ENCODE results near the gene GCNT1. TPM values are rescaled to one million over a fixed set of nuclear protein-coding genes. Genes with fewer than 3 reads are reported as not detected.
"Not testable (repeated sequence)": the region's sequence is repeated elsewhere in the genome, so short reads cannot be mapped to it uniquely, and the experiment has no call there.

GCNT1 gene
- polyA plus RNA-seq, 1 of the 3 experiments (the other 2 are of a cell fraction), result 0.76 TPM

GRCh38 chr9:76475686-76476085, 16.7 kb downstream of the GCNT1 start:
- Histone ChIP-seq H3K9ac (no peak overlapping the region), H3K4me3 (ENCODE audit: low read depth in 2 of 2, low read length in 1 of 2) (no peak overlapping the region), H2AFZ (ENCODE audit: low read depth) (no peak overlapping the region), H4K20me1 (ENCODE audit: insufficient read depth) (no peaks in the 10 kb centered on the region), H3K4me2 (no peak overlapping the region), H3K79me2 (ENCODE audit: insufficient read depth) (no peaks in the 10 kb centered on the region), H3K9me3 (no peaks in the 10 kb centered on the region; the same call in 1 of the 2 replicates), H3K27ac (ENCODE audit: low read depth in 2 of 2, low read length in 1 of 2) (no peak overlapping the region), H3K36me3 (replicated peaks in 1 of 2; ENCODE audit: control insufficient read depth in 1 of 2, insufficient read depth in 2 of 2, low read length in 1 of 2) (no peaks in the 10 kb centered on the region), H3K9me2 (no peaks in the 10 kb centered on the region), H3F3A (replicated peaks; ENCODE audit: insufficient read depth) (no peaks in the 10 kb centered on the region), H3K4me1 (ENCODE audit: control insufficient read depth in 1 of 2, insufficient read depth in 2 of 2, low read depth in 1 of 2, low read length in 1 of 2) (no peaks in the 10 kb centered on the region), H3K27me3 (ENCODE audit: insufficient read depth) (peaks cover 40% of the 10 kb centered on the region; the same call in 1 of the 2 replicates)
- TF ChIP-seq NRF1 (IDR thresholded peaks at IDR 0.05; ENCODE audit: low read depth, low read length) (no peak), POLR2AphosphoS5 (IDR thresholded peaks at IDR 0.05; ENCODE audit: low read depth, low read length) (no peak), CTCF (IDR thresholded peaks at IDR 0.05) (no peak), MAX (IDR thresholded peaks at IDR 0.05; ENCODE audit: low read depth) (no peak), NFIC (IDR thresholded peaks at IDR 0.05; ENCODE audit: borderline replicate concordance) (no peak), ELF1 (IDR thresholded peaks at IDR 0.05) (no peak), FOXM1 (IDR thresholded peaks at IDR 0.05; ENCODE audit: low read depth) (no peak), EP300 (IDR thresholded peaks at IDR 0.05; ENCODE audit: borderline replicate concordance in 1 of 2, low read depth in 1 of 2, low read length in 1 of 2) (no peak)
- DNase-seq, result no peak
- POLR2A ChIA-PET, result no interaction called here
- CTCF ChIA-PET, result no interaction called here
- WGBS (ENCODE audit: low lambda C conversion rate), result 22% methylated on average over 4 of the region's 4 CpGs

- H3K4me1 ChIP-seq (ENCODE audit: control insufficient read depth in 1 of 2, insufficient read depth in 2 of 2, low read depth in 1 of 2, low read length in 1 of 2); H3K4me3 ChIP-seq (ENCODE audit: low read depth in 2 of 2, low read length in 1 of 2); H3K9me2 ChIP-seq; CTCF ChIA-PET; H4K20me1 ChIP-seq (ENCODE audit: insufficient read depth); H3K36me3 ChIP-seq (replicated peaks in 1 of 2; ENCODE audit: control insufficient read depth in 1 of 2, insufficient read depth in 2 of 2, low read length in 1 of 2); H3K27ac ChIP-seq (ENCODE audit: low read depth in 2 of 2, low read length in 1 of 2); POLR2A ChIA-PET; H3K4me2 ChIP-seq; H3F3A ChIP-seq (replicated peaks; ENCODE audit: insufficient read depth); H3K9ac ChIP-seq; H2AFZ ChIP-seq (ENCODE audit: low read depth); H3K79me2 ChIP-seq (ENCODE audit: insufficient read depth); H3K9me3 ChIP-seq; DNase-seq: not testable (repeated sequence)
- 66% methylated on average over 7 of the region's 7 CpGs for WGBS (ENCODE audit: low lambda C conversion rate)
- H3K27me3 ChIP-seq (ENCODE audit: insufficient read depth), result peaks cover 31% of the 10 kb centered on the region; the same call in 1 of the 2 replicates
Measured at GRCh38 chr9:76477818-76478217, 18.8 kb downstream of the GCNT1 start.

- no peaks in the 10 kb centered on the region for H3F3A ChIP-seq (replicated peaks; ENCODE audit: insufficient read depth)
- H2AFZ ChIP-seq (ENCODE audit: low read depth), result no peak overlapping the region
- H3K79me2 ChIP-seq (ENCODE audit: insufficient read depth), result no peaks in the 10 kb centered on the region
- ChIA-PET POLR2A (no interaction called here), CTCF (no interaction called here)
- peaks cover 27% of the 10 kb centered on the region; the same call in 1 of the 2 replicates for H3K27me3 ChIP-seq (ENCODE audit: insufficient read depth)
- H3K36me3 ChIP-seq (replicated peaks in 1 of 2; ENCODE audit: control insufficient read depth in 1 of 2, insufficient read depth in 2 of 2, low read length in 1 of 2), result no peaks in the 10 kb centered on the region
- DNase-seq, result no peak
- H3K4me3 ChIP-seq (ENCODE audit: low read depth in 2 of 2, low read length in 1 of 2), result no peak overlapping the region
- 66% methylated on average over 10 of the region's 10 CpGs for WGBS (ENCODE audit: low lambda C conversion rate)
- no peaks in the 10 kb centered on the region; the same call in 1 of the 2 replicates for H3K9me3 ChIP-seq
- no peak overlapping the region for H3K4me2 ChIP-seq
- no peak overlapping the region for H3K9ac ChIP-seq
- H3K4me1 ChIP-seq (ENCODE audit: control insufficient read depth in 1 of 2, insufficient read depth in 2 of 2, low read depth in 1 of 2, low read length in 1 of 2), result no peaks in the 10 kb centered on the region
- H4K20me1 ChIP-seq (ENCODE audit: insufficient read depth), result no peaks in the 10 kb centered on the region
- no peaks in the 10 kb centered on the region for H3K9me2 ChIP-seq
- no peak overlapping the region for H3K27ac ChIP-seq (ENCODE audit: low read depth in 2 of 2, low read length in 1 of 2)
- TF ChIP-seq FOSL2 (IDR thresholded peaks at IDR 0.05; ENCODE audit: borderline replicate concordance, low read depth), result no peak
- TF ChIP-seq ELF1 (IDR thresholded peaks at IDR 0.05), result no peak
- TF ChIP-seq RCOR1 (IDR thresholded peaks at IDR 0.05; ENCODE audit: low read length), result no peak
- TF ChIP-seq ZBTB33 (IDR thresholded peaks at IDR 0.05; ENCODE audit: borderline replicate concordance, low read depth), result no peak
- TF ChIP-seq JUND (IDR thresholded peaks at IDR 0.05), result no peak
- TF ChIP-seq TAF1 (IDR thresholded peaks at IDR 0.05; ENCODE audit: borderline replicate concordance, low read depth, low read length), result no peak
- no peak for TF ChIP-seq SMC3 (IDR thresholded peaks at IDR 0.05; ENCODE audit: low read depth, low read length)
- no peak for TF ChIP-seq TCF12 (IDR thresholded peaks at IDR 0.05)
- no peak for TF ChIP-seq FOXJ3 (CRISPR knock-in tag; IDR thresholded peaks at IDR 0.05)
- TF ChIP-seq IRF3 (IDR thresholded peaks at IDR 0.05; ENCODE audit: low read depth, low read length), result no peak
- no peak for TF ChIP-seq TEAD4 (IDR thresholded peaks at IDR 0.05; ENCODE audit: borderline replicate concordance, insufficient read depth)
- no peak for TF ChIP-seq PBX3 (IDR thresholded peaks at IDR 0.05)
Measured at GRCh38 chr9:76478226-76478625, 19.2 kb downstream of the GCNT1 start.

Data from SK-N-SH (cell line).